Measurements from ENCODE around the gene DLG5. TPM values are rescaled to one million over a fixed set of nuclear protein-coding genes. Genes with fewer than 3 reads are reported as not detected.

Gene DLG5
- total and polyA plus RNA-seq, 2 donors (not counting 1 experiment from before 2014, with no cell fraction given), result 0.51 to 0.54 TPM

GRCh38 chr10:77816311-77816710, 110.2 kb downstream of the DLG5 start:
- POLR2A ChIA-PET, result no interaction called here
- no peak overlapping the region for H3K4me3 ChIP-seq (ENCODE audit: control extremely low read depth in 1 of 5, extremely low read depth in 1 of 5, insufficient read depth in 1 of 5, low read depth in 2 of 5, low read length in 4 of 5)
- H3K4me1 ChIP-seq (ENCODE audit: control insufficient read depth in 2 of 2, insufficient read depth in 2 of 2, low read length in 2 of 2), result no peaks in the 10 kb centered on the region
- no peak for DNase-seq
- Mint-ChIP-seq H3K27ac (no peak overlapping the region), H3K9me3 (ENCODE audit: insufficient read depth) (no peaks in the 10 kb centered on the region), H3K4me1 (no peaks in the 10 kb centered on the region), H3K4me3 (no peak overlapping the region), H3K27me3 (no peaks in the 10 kb centered on the region)
- intact Hi-C loops (cut with micrococcal nuclease), result no loop called here
- no peaks in the 10 kb centered on the region for H3K79me2 ChIP-seq (ENCODE audit: control insufficient read depth, insufficient read depth, low read length)
- H2AFZ ChIP-seq (ENCODE audit: insufficient read depth, low read depth, low read length, poor library complexity, severe bottlenecking), result no peak overlapping the region
- ATAC-seq (ENCODE audit: low read depth), result no peak
- no peak overlapping the region for H3K4me2 ChIP-seq (replicated peaks; ENCODE audit: low read depth, low read length, poor library complexity, severe bottlenecking)
- H3K27me3 ChIP-seq (replicated peaks in 1 of 4; ENCODE audit: control extremely low read depth in 1 of 4, control insufficient read depth in 3 of 4, insufficient read depth in 4 of 4, low read length in 3 of 4), result no peaks in the 10 kb centered on the region
- no peaks in the 10 kb centered on the region for H3K9me3 ChIP-seq (ENCODE audit: control extremely low read depth in 1 of 3, control insufficient read depth in 2 of 3, insufficient read depth in 1 of 3, low read length in 2 of 3)
- H3K36me3 ChIP-seq (replicated peaks in 1 of 2; ENCODE audit: control extremely low read depth in 1 of 2, control insufficient read depth in 1 of 2, extremely low read depth in 1 of 2, insufficient read depth in 2 of 2, low read length in 1 of 2), result no peaks in the 10 kb centered on the region
- 96% methylated on average over 11 of the region's 11 CpGs for WGBS (ENCODE audit: insufficient coverage)
- H3K27ac ChIP-seq (ENCODE audit: low read length in 2 of 2), result no peak overlapping the region
- no peak overlapping the region for H3K9ac ChIP-seq (ENCODE audit: low read length)
- no peak for TF ChIP-seq EZH2 (IDR thresholded peaks at IDR 0.05; ENCODE audit: borderline replicate concordance, insufficient read depth, low read depth, low read length, poor library complexity, severe bottlenecking)
- no peak for TF ChIP-seq CTCF (IDR thresholded peaks at IDR 0.05)
- CTCF ChIA-PET, result no interaction called here
- H4K20me1 ChIP-seq (ENCODE audit: control insufficient read depth, insufficient read depth, low read length, poor library complexity, severe bottlenecking), result no peaks in the 10 kb centered on the region

- no peaks in the 10 kb centered on the region for H3K27me3 ChIP-seq (replicated peaks in 1 of 4; ENCODE audit: control extremely low read depth in 1 of 4, control insufficient read depth in 3 of 4, insufficient read depth in 4 of 4, low read length in 3 of 4)
- H3K9ac ChIP-seq (ENCODE audit: low read length), result no peak overlapping the region
- no peak overlapping the region for H3K4me2 ChIP-seq (replicated peaks; ENCODE audit: low read depth, low read length, poor library complexity, severe bottlenecking)
- Mint-ChIP-seq H3K27me3 (no peaks in the 10 kb centered on the region), H3K27ac (no peak overlapping the region), H3K4me1 (no peaks in the 10 kb centered on the region), H3K4me3 (no peak overlapping the region), H3K9me3 (ENCODE audit: insufficient read depth) (no peaks in the 10 kb centered on the region)
- 97% methylated on average over 6 of the region's 6 CpGs for WGBS (ENCODE audit: insufficient coverage)
- H3K4me3 ChIP-seq (ENCODE audit: control extremely low read depth in 1 of 5, extremely low read depth in 1 of 5, insufficient read depth in 1 of 5, low read depth in 2 of 5, low read length in 4 of 5), result no peak overlapping the region
- no peaks in the 10 kb centered on the region for H4K20me1 ChIP-seq (ENCODE audit: control insufficient read depth, insufficient read depth, low read length, poor library complexity, severe bottlenecking)
- ChIA-PET CTCF (no interaction called here), POLR2A (no interaction called here)
- H2AFZ ChIP-seq (ENCODE audit: insufficient read depth, low read depth, low read length, poor library complexity, severe bottlenecking), result no peak overlapping the region
- no peaks in the 10 kb centered on the region for H3K4me1 ChIP-seq (ENCODE audit: control insufficient read depth in 2 of 2, insufficient read depth in 2 of 2, low read length in 2 of 2)
- no peaks in the 10 kb centered on the region for H3K79me2 ChIP-seq (ENCODE audit: control insufficient read depth, insufficient read depth, low read length)
- no peak for DNase-seq
- H3K9me3 ChIP-seq (ENCODE audit: control extremely low read depth in 1 of 3, control insufficient read depth in 2 of 3, insufficient read depth in 1 of 3, low read length in 2 of 3), result no peaks in the 10 kb centered on the region
- ATAC-seq (ENCODE audit: low read depth), result no peak
- TF ChIP-seq CTCF (IDR thresholded peaks at IDR 0.05), result no peak
- TF ChIP-seq EZH2 (IDR thresholded peaks at IDR 0.05; ENCODE audit: borderline replicate concordance, insufficient read depth, low read depth, low read length, poor library complexity, severe bottlenecking), result no peak
- no peaks in the 10 kb centered on the region for H3K36me3 ChIP-seq (replicated peaks in 1 of 2; ENCODE audit: control extremely low read depth in 1 of 2, control insufficient read depth in 1 of 2, extremely low read depth in 1 of 2, insufficient read depth in 2 of 2, low read length in 1 of 2)
- intact Hi-C loops (cut with micrococcal nuclease), result no loop called here
- no peak overlapping the region for H3K27ac ChIP-seq (ENCODE audit: low read length in 2 of 2)
These were observed 113.8 kb downstream of the DLG5 start for GRCh38 chr10:77812741-77813140.
